ENCODE measurements around the gene WDR91. TPM values are rescaled to one million over a fixed set of nuclear protein-coding genes. Genes with fewer than 3 reads are reported as not detected.

The WDR91 gene
- total RNA-seq, 1 donor from 2014 or later, result 23.1 TPM

- DNase-seq (ENCODE audit: low spot score, unreplicated experiment), result no peak
- Mint-ChIP-seq H3K4me3 (ENCODE audit: low read depth) (no peak overlapping the region), H3K27ac (no peak overlapping the region), H3K27me3 (peaks cover 5% of the 10 kb centered on the region), H3K36me3 (ENCODE audit: insufficient read depth) (no peaks in the 10 kb centered on the region), H3K4me1 (ENCODE audit: low read depth) (peaks cover 2% of the 10 kb centered on the region), H3K9me3 (ENCODE audit: low read depth) (no peaks in the 10 kb centered on the region)
- no peak for TF ChIP-seq CTCF (IDR thresholded peaks at IDR 0.05; ENCODE audit: unreplicated experiment)
These were observed 42.8 kb upstream of the WDR91 start for GRCh38 chr7:135253851-135254771.

GRCh38 chr7:135251496-135252391, 40.4 kb upstream of the WDR91 start:
- H3K27me3 Mint-ChIP-seq, result peaks cover 5% of the 10 kb centered on the region
- H3K27ac Mint-ChIP-seq, result no peak overlapping the region
- TF ChIP-seq CTCF (IDR thresholded peaks at IDR 0.05; ENCODE audit: unreplicated experiment), result no peak
- no peak overlapping the region for H3K4me3 Mint-ChIP-seq (ENCODE audit: low read depth)
- no peaks in the 10 kb centered on the region for H3K4me1 Mint-ChIP-seq (ENCODE audit: low read depth)
- no peak for DNase-seq (ENCODE audit: low spot score, unreplicated experiment)
- H3K36me3 Mint-ChIP-seq (ENCODE audit: insufficient read depth), result no peaks in the 10 kb centered on the region
- no peaks in the 10 kb centered on the region for H3K9me3 Mint-ChIP-seq (ENCODE audit: low read depth)

- no peak for DNase-seq (ENCODE audit: low spot score, unreplicated experiment)
- H3K4me3 Mint-ChIP-seq (ENCODE audit: low read depth), result no peak overlapping the region
- H3K9me3 Mint-ChIP-seq (ENCODE audit: low read depth), result no peaks in the 10 kb centered on the region
- no peak overlapping the region for H3K27ac Mint-ChIP-seq
- no peak for TF ChIP-seq CTCF (IDR thresholded peaks at IDR 0.05; ENCODE audit: unreplicated experiment)
- peaks cover 7% of the 10 kb centered on the region for H3K4me1 Mint-ChIP-seq (ENCODE audit: low read depth)
- no peaks in the 10 kb centered on the region for H3K36me3 Mint-ChIP-seq (ENCODE audit: insufficient read depth)
- H3K27me3 Mint-ChIP-seq, result no peaks in the 10 kb centered on the region
These were observed 37.2 kb upstream of the WDR91 start for GRCh38 chr7:135248546-135248945.

- H3K4me3 Mint-ChIP-seq (ENCODE audit: low read depth), result no peak overlapping the region
- DNase-seq (ENCODE audit: low spot score, unreplicated experiment), result no peak
- H3K36me3 Mint-ChIP-seq (ENCODE audit: insufficient read depth), result no peaks in the 10 kb centered on the region
- peaks cover 7% of the 10 kb centered on the region for H3K4me1 Mint-ChIP-seq (ENCODE audit: low read depth)
- H3K9me3 Mint-ChIP-seq (ENCODE audit: low read depth), result no peaks in the 10 kb centered on the region
- no peak overlapping the region for H3K27ac Mint-ChIP-seq
- no peaks in the 10 kb centered on the region for H3K27me3 Mint-ChIP-seq
- no peak for TF ChIP-seq CTCF (IDR thresholded peaks at IDR 0.05; ENCODE audit: unreplicated experiment)
These were observed 36.6 kb upstream of the WDR91 start for GRCh38 chr7:135247746-135248471.
